Ishikawa (cell line): ENCODE measurements around the gene GSTM3.

Source experiments
- CEBPB ChIP-seq: IDR thresholded peaks from 2 replicates; pipeline ENCODE4 v1.6.1; 2012
- CREB1 ChIP-seq: IDR thresholded peaks from 2 replicates; pipeline ENCODE4 v1.6.1; 2012; ENCODE audit warnings: low read depth
- EGR1 ChIP-seq: IDR thresholded peaks from 2 replicates; pipeline ENCODE4 v1.6.1; 2012
- EP300 ChIP-seq: IDR thresholded peaks from 2 replicates; pipeline ENCODE4 v1.6.1; 2012; ENCODE audit warnings: borderline replicate concordance
- NFIC ChIP-seq: IDR thresholded peaks from 2 replicates; pipeline ENCODE4 v1.6.1; 2012
- TCF12 ChIP-seq: IDR thresholded peaks from 2 replicates; pipeline ENCODE4 v1.6.1; 2012; ENCODE audit warnings: low read depth
- TF ChIP-seq, protein P1 (sequence below): IDR thresholded peaks from 2 replicates; pipeline ENCODE4 v1.6.1; 2012; ENCODE audit warnings: low read depth, mild to moderate bottlenecking
- TF ChIP-seq, protein P2 (sequence below): IDR thresholded peaks from 2 replicates; pipeline ENCODE4 v1.6.1; 2012
- TF ChIP-seq, protein P3 (sequence below): IDR thresholded peaks from 2 replicates; pipeline ENCODE4 v1.6.1; 2012

DNA sequence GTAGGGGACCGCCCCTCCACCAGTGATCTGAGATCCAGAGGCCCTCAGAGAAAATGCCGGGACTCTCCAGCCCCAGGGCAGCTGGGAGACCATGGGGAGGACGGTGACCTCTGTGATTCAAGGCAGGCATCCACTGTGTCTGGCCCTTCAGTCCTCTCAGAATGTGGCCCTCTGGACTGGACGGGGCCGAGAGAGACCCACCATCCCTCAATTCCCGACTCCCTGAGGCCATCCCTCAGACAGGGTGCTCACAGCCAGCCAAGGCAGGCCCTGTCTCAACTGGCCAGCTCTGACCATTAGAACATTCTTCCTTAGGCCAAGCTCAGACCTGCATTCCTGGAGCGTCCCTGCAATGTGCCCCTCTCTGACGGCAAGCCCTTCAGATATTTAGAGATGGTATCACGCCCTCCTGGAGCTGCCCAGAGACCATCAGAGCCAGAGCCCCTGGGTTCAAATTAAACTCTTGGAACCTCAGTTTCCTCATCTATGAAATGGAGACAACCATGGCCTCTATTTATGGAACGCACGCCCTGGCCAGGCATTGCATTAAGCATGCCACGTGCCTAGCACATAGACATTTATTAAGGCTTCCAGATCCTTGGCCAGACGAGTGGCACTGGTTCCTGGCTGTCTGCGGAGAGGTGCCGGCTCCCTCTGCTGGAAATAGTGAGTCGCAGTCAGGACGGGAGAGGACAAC, 32.5 kb upstream of the GSTM3 start:
- TF ChIP-seq EGR1 (no peak), TCF12 (no peak), NFIC (no peak), CREB1 (no peak), EP300 (no peak), CEBPB (no peak)
- TF ChIP-seq, protein P1, sequence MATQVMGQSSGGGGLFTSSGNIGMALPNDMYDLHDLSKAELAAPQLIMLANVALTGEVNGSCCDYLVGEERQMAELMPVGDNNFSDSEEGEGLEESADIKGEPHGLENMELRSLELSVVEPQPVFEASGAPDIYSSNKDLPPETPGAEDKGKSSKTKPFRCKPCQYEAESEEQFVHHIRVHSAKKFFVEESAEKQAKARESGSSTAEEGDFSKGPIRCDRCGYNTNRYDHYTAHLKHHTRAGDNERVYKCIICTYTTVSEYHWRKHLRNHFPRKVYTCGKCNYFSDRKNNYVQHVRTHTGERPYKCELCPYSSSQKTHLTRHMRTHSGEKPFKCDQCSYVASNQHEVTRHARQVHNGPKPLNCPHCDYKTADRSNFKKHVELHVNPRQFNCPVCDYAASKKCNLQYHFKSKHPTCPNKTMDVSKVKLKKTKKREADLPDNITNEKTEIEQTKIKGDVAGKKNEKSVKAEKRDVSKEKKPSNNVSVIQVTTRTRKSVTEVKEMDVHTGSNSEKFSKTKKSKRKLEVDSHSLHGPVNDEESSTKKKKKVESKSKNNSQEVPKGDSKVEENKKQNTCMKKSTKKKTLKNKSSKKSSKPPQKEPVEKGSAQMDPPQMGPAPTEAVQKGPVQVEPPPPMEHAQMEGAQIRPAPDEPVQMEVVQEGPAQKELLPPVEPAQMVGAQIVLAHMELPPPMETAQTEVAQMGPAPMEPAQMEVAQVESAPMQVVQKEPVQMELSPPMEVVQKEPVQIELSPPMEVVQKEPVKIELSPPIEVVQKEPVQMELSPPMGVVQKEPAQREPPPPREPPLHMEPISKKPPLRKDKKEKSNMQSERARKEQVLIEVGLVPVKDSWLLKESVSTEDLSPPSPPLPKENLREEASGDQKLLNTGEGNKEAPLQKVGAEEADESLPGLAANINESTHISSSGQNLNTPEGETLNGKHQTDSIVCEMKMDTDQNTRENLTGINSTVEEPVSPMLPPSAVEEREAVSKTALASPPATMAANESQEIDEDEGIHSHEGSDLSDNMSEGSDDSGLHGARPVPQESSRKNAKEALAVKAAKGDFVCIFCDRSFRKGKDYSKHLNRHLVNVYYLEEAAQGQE, result no peak
- TF ChIP-seq, protein P2, sequence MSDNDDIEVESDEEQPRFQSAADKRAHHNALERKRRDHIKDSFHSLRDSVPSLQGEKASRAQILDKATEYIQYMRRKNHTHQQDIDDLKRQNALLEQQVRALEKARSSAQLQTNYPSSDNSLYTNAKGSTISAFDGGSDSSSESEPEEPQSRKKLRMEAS, result peak; percentile 81
- TF ChIP-seq, protein P3, sequence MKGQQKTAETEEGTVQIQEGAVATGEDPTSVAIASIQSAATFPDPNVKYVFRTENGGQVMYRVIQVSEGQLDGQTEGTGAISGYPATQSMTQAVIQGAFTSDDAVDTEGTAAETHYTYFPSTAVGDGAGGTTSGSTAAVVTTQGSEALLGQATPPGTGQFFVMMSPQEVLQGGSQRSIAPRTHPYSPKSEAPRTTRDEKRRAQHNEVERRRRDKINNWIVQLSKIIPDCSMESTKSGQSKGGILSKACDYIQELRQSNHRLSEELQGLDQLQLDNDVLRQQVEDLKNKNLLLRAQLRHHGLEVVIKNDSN, result peak; percentile 59; the same call in 1 of the 2 replicates
